ENCODE measurements around the gene RASD2. TPM values are rescaled to one million over a fixed set of nuclear protein-coding genes. Genes with fewer than 3 reads are reported as not detected.

The RASD2 gene
- total and polyA plus RNA-seq, 10 donors: 0.04 to 0.44 (median 0.17) TPM; not detected in 3

- no peak for DNase-seq
- no peaks in the 10 kb centered on the region for H3K9me3 ChIP-seq
- no peak overlapping the region for H3K27ac ChIP-seq
- no peaks in the 10 kb centered on the region for H3K36me3 ChIP-seq
- no peak overlapping the region for H3K4me3 ChIP-seq
- intact Hi-C loops (cut with DNase I; ENCODE audit: low total_unique reads): no loop called here
- WGBS, 5 donors: 86 to 94% (median 90%) methylated on average over 14 of the region's 14 CpGs
- H3K27me3 ChIP-seq (replicated peaks in 1 of 7): peaks cover 0 to 35% (median 0%) of the 10 kb centered on the region in 7 donors
- peaks cover 0 to 6% (median 0%) of the 10 kb centered on the region in 6 donors for H3K4me1 ChIP-seq
- TF ChIP-seq POLR2AphosphoS5 (IDR thresholded peaks at IDR 0.05): no peak
- no peak for TF ChIP-seq POLR2A (IDR thresholded peaks at IDR 0.05)
- no peak for TF ChIP-seq CTCF (IDR thresholded peaks at IDR 0.05 in 8 of 11, conservative IDR thresholded peaks at IDR 0.05 in 3 of 11)
These were observed 30.1 kb downstream of the RASD2 start for GRCh38 chr22:35570686-35571194.

GRCh38 chr22:35572556-35572955 lies 31.9 kb downstream of the RASD2 start:
- WGBS, 5 donors: 56 to 71% (median 62%) methylated on average over 8 of the region's 8 CpGs
- DNase-seq: no peak
- Histone ChIP-seq H3K36me3 (no peaks in the 10 kb centered on the region), H3K27me3 (replicated peaks in 1 of 7) (peaks cover 0 to 21% (median 0%) of the 10 kb centered on the region in 7 donors), H3K9me3 (no peaks in the 10 kb centered on the region), H3K27ac (no peak overlapping the region), H3K4me1 (no peaks in the 10 kb centered on the region), H3K4me3 (no peak overlapping the region)
- intact Hi-C loops (cut with DNase I; ENCODE audit: low total_unique reads): no loop called here
- TF ChIP-seq POLR2A (IDR thresholded peaks at IDR 0.05) (no peak), CTCF (IDR thresholded peaks at IDR 0.05 in 8 of 11, conservative IDR thresholded peaks at IDR 0.05 in 3 of 11) (no peak), POLR2AphosphoS5 (IDR thresholded peaks at IDR 0.05) (no peak)

DNA sequence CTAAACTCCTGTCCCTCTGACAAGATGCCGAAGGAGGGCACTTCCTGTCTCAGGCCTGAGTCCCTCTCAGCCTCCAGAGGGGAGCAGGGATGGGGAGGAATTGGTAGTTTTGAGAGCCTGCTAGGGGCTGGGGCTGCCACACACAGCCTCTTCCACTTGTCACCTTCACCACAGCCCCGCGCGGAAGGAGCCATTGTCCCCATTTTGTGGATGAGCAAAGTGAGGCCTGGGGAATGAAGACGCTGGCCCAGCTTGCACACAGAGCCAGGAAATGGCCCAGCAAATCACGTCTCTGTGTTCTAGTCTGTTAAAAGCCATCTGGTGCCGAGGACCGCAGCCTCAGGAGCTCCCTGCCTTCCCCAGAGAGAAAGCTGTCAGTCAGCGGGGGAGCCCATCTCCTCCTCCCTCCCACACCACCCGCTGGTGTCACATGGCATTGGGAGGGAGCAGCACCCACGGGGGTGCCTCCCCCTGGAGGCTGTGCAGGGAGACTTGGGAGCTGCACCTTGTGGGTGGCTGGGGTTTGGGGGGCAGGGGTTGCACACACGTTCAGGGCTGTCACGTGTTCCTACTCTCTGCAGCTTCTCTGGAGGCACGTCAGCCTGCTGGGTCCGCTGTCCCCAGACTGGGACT lies 34.6 kb downstream of the RASD2 start:
- Histone ChIP-seq H3K4me1 (no peaks in the 10 kb centered on the region), H3K27me3 (replicated peaks in 1 of 7) (peaks cover 0 to 8% (median 0%) of the 10 kb centered on the region in 7 donors), H3K27ac (no peak overlapping the region), H3K36me3 (no peaks in the 10 kb centered on the region), H3K9me3 (no peaks in the 10 kb centered on the region), H3K4me3 (no peak overlapping the region)
- intact Hi-C loops (cut with DNase I; ENCODE audit: low total_unique reads): no loop called here
- no peak for DNase-seq
- WGBS, 5 donors: 45 to 67% (median 51%) methylated on average over 10 to 15 of the region's 15 CpGs
- TF ChIP-seq POLR2AphosphoS5 (IDR thresholded peaks at IDR 0.05) (no peak), POLR2A (IDR thresholded peaks at IDR 0.05) (no peak), CTCF (IDR thresholded peaks at IDR 0.05 in 8 of 11, conservative IDR thresholded peaks at IDR 0.05 in 3 of 11) (no peak)

GRCh38 chr22:35576671-35577070 lies 36.0 kb downstream of the RASD2 start:
- no peak overlapping the region for H3K27ac ChIP-seq
- no peaks in the 10 kb centered on the region for H3K4me1 ChIP-seq
- TF ChIP-seq CTCF (IDR thresholded peaks at IDR 0.05 in 8 of 11, conservative IDR thresholded peaks at IDR 0.05 in 3 of 11) (no peak), POLR2A (IDR thresholded peaks at IDR 0.05) (no peak), POLR2AphosphoS5 (IDR thresholded peaks at IDR 0.05) (no peak)
- DNase-seq: no peak
- no peaks in the 10 kb centered on the region for H3K36me3 ChIP-seq
- H3K4me3 ChIP-seq: no peak overlapping the region
- WGBS, 5 donors: 84 to 95% (median 88%) methylated on average over 8 of the region's 8 CpGs
- intact Hi-C loops (cut with DNase I; ENCODE audit: low total_unique reads): no loop called here
- H3K27me3 ChIP-seq (replicated peaks in 1 of 7): peaks cover 0 to 7% (median 0%) of the 10 kb centered on the region in 7 donors
- no peaks in the 10 kb centered on the region for H3K9me3 ChIP-seq
